AG10803 (cell line): ENCODE data around the gene GP1BA.

Experiments
- DNase-seq: peaks from one replicate; pipeline ENCODE4 v3.0.0; 2010; ENCODE audit warnings: low read depth
- H3K4me3 ChIP-seq: 2 replicates; pipeline ENCODE4 v1.5.1; 2011; ENCODE audit warnings: mild to moderate bottlenecking, low read length, control low read depth
- TF ChIP-seq, protein P1 (sequence below): conservative IDR thresholded peaks from 2 replicates; pipeline ENCODE4 v1.5.1; 2011; ENCODE audit warnings: mild to moderate bottlenecking, low read length, control low read depth, inconsistent platforms

Gene GP1BA

GRCh38 chr17:4967539-4968485, 35.7 kb downstream of the GP1BA start, which contains the start of gene SPAG7:
SPAG7 (minus strand) TSS chr17:4967817; CDS start chr17:4967804, 13 bp downstream.
- DNase-seq = peak; percentile 98
- H3K4me3 ChIP-seq = peak within 1 kb of the TSS; percentile 91
- TF ChIP-seq, protein P1, sequence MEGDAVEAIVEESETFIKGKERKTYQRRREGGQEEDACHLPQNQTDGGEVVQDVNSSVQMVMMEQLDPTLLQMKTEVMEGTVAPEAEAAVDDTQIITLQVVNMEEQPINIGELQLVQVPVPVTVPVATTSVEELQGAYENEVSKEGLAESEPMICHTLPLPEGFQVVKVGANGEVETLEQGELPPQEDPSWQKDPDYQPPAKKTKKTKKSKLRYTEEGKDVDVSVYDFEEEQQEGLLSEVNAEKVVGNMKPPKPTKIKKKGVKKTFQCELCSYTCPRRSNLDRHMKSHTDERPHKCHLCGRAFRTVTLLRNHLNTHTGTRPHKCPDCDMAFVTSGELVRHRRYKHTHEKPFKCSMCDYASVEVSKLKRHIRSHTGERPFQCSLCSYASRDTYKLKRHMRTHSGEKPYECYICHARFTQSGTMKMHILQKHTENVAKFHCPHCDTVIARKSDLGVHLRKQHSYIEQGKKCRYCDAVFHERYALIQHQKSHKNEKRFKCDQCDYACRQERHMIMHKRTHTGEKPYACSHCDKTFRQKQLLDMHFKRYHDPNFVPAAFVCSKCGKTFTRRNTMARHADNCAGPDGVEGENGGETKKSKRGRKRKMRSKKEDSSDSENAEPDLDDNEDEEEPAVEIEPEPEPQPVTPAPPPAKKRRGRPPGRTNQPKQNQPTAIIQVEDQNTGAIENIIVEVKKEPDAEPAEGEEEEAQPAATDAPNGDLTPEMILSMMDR = peak; percentile 8; the same call in 1 of the 2 replicates

GRCh38 chr17:4968486-4969046, 36.5 kb downstream of the GP1BA start:
- no peak for DNase-seq
- H3K4me3 ChIP-seq = peak overlapping the region; percentile 69
- TF ChIP-seq, protein P1 = no peak

DNA sequence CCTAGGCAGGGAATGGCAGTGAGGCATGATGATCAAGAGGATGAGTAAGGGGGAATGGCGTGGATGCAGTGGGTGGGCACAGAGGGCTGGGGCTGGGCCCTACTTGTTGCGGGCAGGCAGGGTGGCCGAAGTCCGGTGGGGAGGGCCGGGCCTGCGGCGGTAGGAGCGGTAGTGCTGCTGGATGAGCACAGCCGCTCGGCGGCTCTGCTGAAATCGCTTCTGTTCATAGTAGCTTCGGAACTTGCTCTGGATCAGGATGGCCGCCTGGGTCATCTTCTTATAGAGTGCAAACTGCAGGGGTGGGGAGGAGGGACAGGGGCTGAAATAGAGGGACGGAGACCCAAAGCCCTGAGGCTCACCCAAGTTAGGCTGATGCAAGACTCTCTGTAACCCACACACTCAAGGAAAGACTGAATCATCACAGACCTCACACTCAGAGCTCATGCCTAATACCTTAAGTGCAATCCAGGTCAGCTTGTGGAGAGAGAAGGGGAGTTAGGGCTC, 37.0 kb downstream of the GP1BA start:
- TF ChIP-seq, protein P1 = no peak
- peak; percentile 90 for DNase-seq
- H3K4me3 ChIP-seq = peak overlapping the region; percentile 69

DNA sequence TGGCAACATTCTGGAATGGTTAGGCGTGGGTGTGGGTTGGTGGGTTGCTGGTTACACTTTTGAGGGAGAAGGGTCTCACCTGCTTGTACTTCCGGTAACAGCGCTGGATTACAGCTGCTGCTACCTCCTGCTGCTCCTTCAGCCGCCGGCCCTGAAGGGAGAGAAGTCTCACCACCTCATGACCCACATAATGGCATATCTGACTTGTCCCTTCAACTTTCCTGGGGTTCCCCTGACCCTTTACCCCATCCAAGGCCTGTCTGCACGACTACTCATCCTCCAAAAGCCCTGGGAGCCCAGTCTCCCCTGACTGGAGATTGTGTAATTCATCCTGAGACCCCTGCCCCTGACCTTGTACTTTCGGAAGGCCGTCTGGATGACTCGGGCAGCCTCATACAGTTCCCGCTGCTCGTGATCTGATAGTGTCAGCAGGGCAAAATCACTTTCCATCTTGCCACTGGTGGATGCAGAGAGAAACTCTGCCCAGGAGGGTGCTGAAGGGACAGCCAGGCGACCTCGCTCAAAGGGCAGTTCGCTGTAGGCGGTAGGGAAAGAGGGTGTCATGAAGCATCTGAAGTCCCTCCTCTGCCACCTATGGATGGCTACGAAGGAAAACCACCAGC, 37.6 kb downstream of the GP1BA start:
- DNase-seq = no peak
- peak overlapping the region; percentile 69 for H3K4me3 ChIP-seq
- TF ChIP-seq, protein P1 = no peak

- TF ChIP-seq, protein P1 = no peak
- no peak overlapping the region for H3K4me3 ChIP-seq
- no peak for DNase-seq
Observed at GRCh38 chr17:4970273-4970672, 38.2 kb downstream of the GP1BA start.

DNA sequence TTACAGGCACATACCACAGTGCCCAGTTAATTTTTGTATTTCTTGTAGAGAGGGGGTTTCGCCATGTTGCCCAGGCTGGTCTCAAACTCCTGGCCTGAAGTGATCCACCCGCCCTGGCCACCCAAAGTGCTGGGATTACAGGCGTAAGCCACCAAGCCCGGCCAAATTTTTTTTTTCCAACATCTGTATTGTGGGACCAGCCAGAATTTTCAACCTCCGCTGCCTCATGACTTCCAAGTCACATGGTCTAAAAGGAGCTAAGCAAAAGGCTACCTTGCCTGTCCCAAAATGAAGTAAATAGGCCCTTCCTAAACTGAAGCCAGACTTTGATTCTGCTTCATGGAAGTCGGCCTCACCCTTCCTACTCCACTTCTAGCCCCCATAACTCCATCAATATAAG, 39.7 kb downstream of the GP1BA start:
- no peak overlapping the region for H3K4me3 ChIP-seq
- TF ChIP-seq, protein P1 = no peak
- DNase-seq = no peak
